H1 (cell line): ENCODE results near the gene TNFAIP8. TPM values are rescaled to one million over a fixed set of nuclear protein-coding genes. Genes with fewer than 3 reads are reported as not detected.

ENCODE experiments used
- EZH2 ChIP-seq: fragments of 200-600 bp; sonication (generic); IDR thresholded peaks from 2 replicates; pipeline ENCODE4 v1.7.1; 2012; ENCODE audit warnings: low read depth, mild to moderate bottlenecking, moderate library complexity, low read length, inconsistent platforms; ENCODE audit not compliant: severe bottlenecking
- RNF2 ChIP-seq: fragments of 200-900, 300-1000 bp; sonication (generic); IDR thresholded peaks from 2 replicates; pipeline ENCODE4 v1.7.1; 2016; ENCODE audit warnings: borderline replicate concordance, low read depth, mild to moderate bottlenecking, antibody characterized with exemption, low read length; ENCODE audit not compliant: poor library complexity, severe bottlenecking; ENCODE audit errors: missing control alignments
- polyA plus RNA-seq, 7 experiments: library from polyadenylated mRNA; depleted of rRNA in 3 of 7; stranded (reverse) in 5 of 7; unstranded in 2 of 7; fragments of >200 nt in 5 of 7; fragments of 200-250 nt in 2 of 7; gene quantifications; 1 replicate in 5 of 7; 2 replicates in 1 of 7; 4 replicates in 1 of 7; pipeline versions ENCODE4 v1.2.1 to v1.2.3, GENCODE V29; 2011 to 2013; ENCODE audit warnings: missing spikeins in 2 of 7, mixed read lengths in 2 of 7
- total RNA-seq: library from RNA; stranded (reverse); fragmentation: NEBNext Ultra II Directional; extraction: Animal tissue kit (Norgen Biotek cat#: 25700); gene quantifications from 2 replicates; pipeline ENCODE4 v1.2.1, GENCODE V29; 2021

TNFAIP8 gene
- total and polyA plus RNA-seq, 2 of the 8 experiments (the other 6 are each of a cell fraction or from before 2014, with no cell fraction given): 12.4 to 19.3 TPM

GRCh38 chr5:119361594-119362125, 5.8 kb downstream of the TNFAIP8 start (continued):
- TF ChIP-seq EZH2 (no peak), RNF2 (no peak)
- TF ChIP-seq, all 59 proteins: peak for 0
